Smooth muscle cell (in vitro differentiated cells): ENCODE measurements around the gene CCDC43. TPM values are rescaled to one million over a fixed set of nuclear protein-coding genes. Genes with fewer than 3 reads are reported as not detected.

ENCODE experiments used
- DNase-seq: peaks from one replicate; lab custom pipeline; 2025; ENCODE audit not compliant: unreplicated experiment; lab: John Stamatoyannopoulos, UW
- H2AFZ ChIP-seq: fragments of 200-600 bp; sonication (generic); 2 replicates; pipeline ENCODE4 v1.6.0; 2016; ENCODE audit warnings: antibody characterized with exemption, low read depth, mild to moderate bottlenecking
- H3F3A ChIP-seq: fragments of 200-600 bp; sonication (generic); 2 replicates; pipeline ENCODE4 v1.6.0; 2017; ENCODE audit warnings: antibody characterized with exemption, low read depth
- H3K27ac ChIP-seq: fragments of 200-600 bp; sonication (generic); 2 replicates; pipeline ENCODE4 v1.5.1; 2016; ENCODE audit warnings: low read depth, mild to moderate bottlenecking
- H3K27me3 ChIP-seq: fragments of 200-600 bp; sonication (generic); 2 replicates; pipeline ENCODE4 v1.6.1; 2016; ENCODE audit warnings: low read depth, mild to moderate bottlenecking
- H3K36me3 ChIP-seq: fragments of 200-600 bp; sonication (generic); 2 replicates; pipeline ENCODE4 v1.5.1; 2016; ENCODE audit warnings: low read depth
- H3K4me1 ChIP-seq: fragments of 200-600 bp; sonication (generic); 2 replicates; pipeline ENCODE4 v1.5.1; 2016; ENCODE audit warnings: low read depth
- H3K4me2 ChIP-seq: fragments of 200-600 bp; sonication (generic); 2 replicates; pipeline ENCODE4 v1.6.0; 2016; ENCODE audit warnings: mild to moderate bottlenecking
- H3K4me3 ChIP-seq: fragments of 200-600 bp; sonication (generic); 2 replicates; pipeline ENCODE4 v1.5.1; 2016; ENCODE audit warnings: mild to moderate bottlenecking
- H3K79me2 ChIP-seq: fragments of 200-600 bp; sonication (generic); 2 replicates; pipeline ENCODE4 v1.6.0; 2016; ENCODE audit warnings: low read depth, mild to moderate bottlenecking
- H3K9ac ChIP-seq: fragments of 200-600 bp; sonication (generic); 2 replicates; pipeline ENCODE4 v1.6.0; 2016; ENCODE audit warnings: low read depth
- H3K9me3 ChIP-seq: fragments of 200-600 bp; sonication (generic); replicated peaks from 2 replicates; pipeline ENCODE4 v1.5.1; 2016; ENCODE audit warnings: low read depth
- H4K20me1 ChIP-seq: fragments of 200-600 bp; sonication (generic); 2 replicates; pipeline ENCODE4 v1.6.0; 2016; ENCODE audit warnings: low read depth
- CTCF ChIP-seq: fragments of 200-600 bp; sonication (generic); IDR thresholded peaks from 2 replicates; pipeline ENCODE4 v1.5.1; 2017; ENCODE audit warnings: borderline replicate concordance, mild to moderate bottlenecking, antibody characterized with exemption; ENCODE audit not compliant: insufficient read depth, poor library complexity, severe bottlenecking
- WGBS: methylation state at CpG from one replicate; pipeline ENCODE4 v1.1.7; 2016; ENCODE audit warnings: low lambda C conversion rate; 5-methylcytosine and 5-hydroxymethylcytosine counted together
- polyA plus RNA-seq: library from polyadenylated mRNA; unstranded; fragments of >200 nt; fragmentation: Nextera tagmentation; extraction: Ambion mirVana; gene quantifications from 2 replicates; pipeline ENCODE4 v1.2.1, GENCODE V29; 2016
- small RNA-seq: library from RNA; depleted of rRNA; stranded (forward); fragments of <200 nt; gene quantifications from one replicate; pipeline ENCODE3, GENCODE V24; 2014
- total RNA-seq: library from RNA; depleted of rRNA; stranded (reverse); fragments of >200 nt; gene quantifications from 2 replicates; pipeline ENCODE4 v1.2.3, GENCODE V29; 2014

CCDC43 gene
- total and polyA plus RNA-seq, 2 experiments from 2014 or later: 19.3 to 26.9 TPM

GRCh38 chr17:44629314-44629713, 60.3 kb downstream of the CCDC43 start:
- Histone ChIP-seq H3K27me3 (no peaks in the 10 kb centered on the region), H3K9me3 (no peaks in the 10 kb centered on the region), H3K4me1 (peaks cover 18% of the 10 kb centered on the region), H3F3A (no peaks in the 10 kb centered on the region), H3K9ac (no peak overlapping the region), H3K4me3 (no peak overlapping the region), H3K79me2 (no peaks in the 10 kb centered on the region), H2AFZ (no peak overlapping the region), H4K20me1 (no peaks in the 10 kb centered on the region), H3K36me3 (no peaks in the 10 kb centered on the region), H3K27ac (no peak overlapping the region), H3K4me2 (no peak overlapping the region)
- TF ChIP-seq CTCF: no peak
- 95% methylated on average over 13 of the region's 13 CpGs for WGBS
- DNase-seq: no peak

- H3K4me2 ChIP-seq: peak overlapping the region; percentile 40
- no peaks in the 10 kb centered on the region for H3K36me3 ChIP-seq
- peaks cover 18% of the 10 kb centered on the region for H3K4me1 ChIP-seq
- no peaks in the 10 kb centered on the region for H4K20me1 ChIP-seq
- H3K27me3 ChIP-seq: no peaks in the 10 kb centered on the region
- H3K9ac ChIP-seq: no peak overlapping the region
- no peak overlapping the region for H3K4me3 ChIP-seq
- H3K27ac ChIP-seq: peak overlapping the region; percentile 68
- H3K79me2 ChIP-seq: no peaks in the 10 kb centered on the region
- no peaks in the 10 kb centered on the region for H3F3A ChIP-seq
- no peak for TF ChIP-seq CTCF
- peak; percentile 11 for DNase-seq
- no peaks in the 10 kb centered on the region for H3K9me3 ChIP-seq
- peak overlapping the region; percentile 91 for H2AFZ ChIP-seq
- 48% methylated on average over 34 of the region's 34 CpGs for WGBS
Observed at GRCh38 chr17:44628243-44629188, 61.1 kb downstream of the CCDC43 start.

DNA sequence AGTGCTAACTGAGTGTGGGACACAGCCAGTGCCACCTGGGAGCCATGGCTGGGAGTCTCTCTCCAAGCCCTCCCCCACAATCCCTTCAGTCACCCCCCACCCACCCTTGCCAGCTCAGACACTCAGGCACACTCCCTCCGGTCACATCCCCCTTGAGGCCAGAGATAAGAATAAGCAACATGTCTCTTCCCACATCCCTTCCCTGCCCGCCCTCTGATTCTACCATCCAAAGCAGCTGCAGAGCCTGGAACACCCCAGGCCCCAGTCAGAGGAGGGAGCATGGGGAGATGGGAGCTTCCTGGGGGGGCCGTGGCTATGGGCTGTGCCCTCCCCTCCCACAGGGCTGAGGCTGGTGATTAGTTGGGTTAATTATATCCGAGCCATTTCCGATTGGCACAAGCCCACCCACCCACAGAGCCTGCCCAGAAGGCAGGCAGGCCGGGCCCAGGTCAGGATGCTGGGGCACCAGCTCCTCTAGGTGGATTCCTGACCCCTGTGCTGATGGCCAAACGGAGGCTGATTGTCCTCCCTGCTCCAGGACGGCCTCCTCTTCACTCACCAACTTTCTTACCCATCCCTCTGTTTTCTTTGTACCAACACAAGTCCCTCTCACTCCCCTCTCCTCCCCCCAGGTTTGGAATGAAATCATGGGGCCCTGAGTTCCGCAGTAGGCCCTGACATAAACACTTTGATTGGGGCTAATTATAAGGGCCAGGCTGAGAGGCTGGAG, 61.9 kb downstream of the CCDC43 start:
- Histone ChIP-seq H3K9ac (no peak overlapping the region), H3F3A (no peaks in the 10 kb centered on the region), H3K79me2 (no peaks in the 10 kb centered on the region), H2AFZ (peak overlapping the region; percentile 91), H4K20me1 (no peaks in the 10 kb centered on the region), H3K36me3 (no peaks in the 10 kb centered on the region), H3K27me3 (no peaks in the 10 kb centered on the region), H3K4me1 (peaks cover 18% of the 10 kb centered on the region), H3K4me3 (no peak overlapping the region), H3K4me2 (peak overlapping the region; percentile 40), H3K27ac (peak overlapping the region; percentile 68), H3K9me3 (no peaks in the 10 kb centered on the region)
- WGBS: 65% methylated on average over 9 of the region's 9 CpGs
- DNase-seq: no peak
- no peak for TF ChIP-seq CTCF

Small RNAs within 50 kb of the gene (small RNA-seq; reads per million reads assigned to genes)
- gene RN7SL819P (not detected), gene SMCO4P1 (not detected)

Other genes with a start within 250 kb of the CCDC43 start
- 17.6 and 20.2 TPM in 2 replicates for gene GPATCH8, start 186.4 kb downstream of the CCDC43 start, total RNA-seq
- 25.0 and 34.3 TPM in 2 replicates for gene GPATCH8, start 186.4 kb downstream of the CCDC43 start, polyA plus RNA-seq
- 19.8 and 29.7 TPM in 2 replicates for gene FZD2, start 132.3 kb downstream of the CCDC43 start, total RNA-seq
- 31.3 and 33.7 TPM in 2 replicates for gene FZD2, start 132.3 kb downstream of the CCDC43 start, polyA plus RNA-seq
- 0.09 TPM in 1 of 2 replicates, not detected in the other for gene MEIOC, start 33.3 kb downstream of the CCDC43 start, total RNA-seq
- 0.18 TPM in 1 of 2 replicates, not detected in the other for gene MEIOC, start 33.3 kb downstream of the CCDC43 start, polyA plus RNA-seq
- gene DBF4B, start 18.9 kb upstream of the CCDC43 start, total RNA-seq: 1.6 and 3.3 TPM in 2 replicates
- 2.7 and 4.1 TPM in 2 replicates for gene DBF4B, start 18.9 kb upstream of the CCDC43 start, polyA plus RNA-seq
- 0.40 TPM in 1 of 2 replicates, not detected in the other for gene ADAM11, start 69.2 kb upstream of the CCDC43 start, total RNA-seq
- 0.27 and 0.48 TPM in 2 replicates for gene ADAM11, start 69.2 kb upstream of the CCDC43 start, polyA plus RNA-seq
- gene GJC1, start 140.5 kb upstream of the CCDC43 start, total RNA-seq: 9.2 and 16.1 TPM in 2 replicates
- 6.3 and 8.0 TPM in 2 replicates for gene GJC1, start 140.5 kb upstream of the CCDC43 start, polyA plus RNA-seq
- gene HIGD1B, start 158.1 kb upstream of the CCDC43 start, total RNA-seq: not detected in 2 replicates
- 0.39 and 0.61 TPM in 2 replicates for gene HIGD1B, start 158.1 kb upstream of the CCDC43 start, polyA plus RNA-seq
- gene EFTUD2, start 209.7 kb upstream of the CCDC43 start, total RNA-seq: 57.2 and 77.5 TPM in 2 replicates
- 76.0 and 76.5 TPM in 2 replicates for gene EFTUD2, start 209.7 kb upstream of the CCDC43 start, polyA plus RNA-seq
- gene GFAP, start 225.7 kb upstream of the CCDC43 start, total RNA-seq: 0.04 TPM in 1 of 2 replicates, not detected in the other
- 0.64 and 1.5 TPM in 2 replicates for gene GFAP, start 225.7 kb upstream of the CCDC43 start, polyA plus RNA-seq